GM18867 (cell line): ENCODE measurements around the gene TRIM58.
A peak's percentile ranks its signal among the peaks of the same experiment; 100 is the strongest.

ENCODE experiments used
- ATAC-seq: cut with Tn5 transposase; IDR thresholded peaks from one replicate; pipeline ENCODE4 v1.9.1; 2021; ENCODE audit warnings: mild to moderate bottlenecking, moderate library complexity; ENCODE audit not compliant: unreplicated experiment

Gene TRIM58

DNA sequence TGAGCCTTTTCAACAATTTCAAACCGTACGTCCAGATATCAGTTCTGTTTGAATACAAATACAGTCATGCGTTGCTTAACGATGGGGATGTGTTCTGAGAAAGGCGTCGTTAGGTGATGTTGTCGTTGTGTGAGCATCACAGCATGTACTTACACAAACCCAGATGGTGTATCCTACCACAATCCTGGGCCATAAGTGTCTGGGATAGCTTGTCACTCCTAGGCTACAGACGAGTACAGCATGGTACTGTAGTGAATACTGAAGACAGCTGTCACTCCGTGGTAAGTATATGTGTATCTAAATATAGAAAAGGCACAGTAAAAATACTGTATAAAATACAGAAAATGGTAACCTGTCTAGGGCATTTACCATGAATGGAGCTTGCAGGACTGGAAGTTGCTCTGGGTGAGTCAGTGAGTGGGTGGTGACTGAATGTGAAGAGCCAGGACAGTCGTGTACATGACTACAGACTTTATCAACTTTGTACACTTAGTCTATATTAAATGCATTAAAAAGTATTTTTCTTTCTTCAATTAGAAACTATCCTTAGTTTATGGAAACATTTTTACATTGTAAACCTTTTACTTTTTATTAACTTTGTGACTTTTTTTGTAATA, 27.9 kb downstream of the TRIM58 start:
- ATAC-seq, result no peak

DNA sequence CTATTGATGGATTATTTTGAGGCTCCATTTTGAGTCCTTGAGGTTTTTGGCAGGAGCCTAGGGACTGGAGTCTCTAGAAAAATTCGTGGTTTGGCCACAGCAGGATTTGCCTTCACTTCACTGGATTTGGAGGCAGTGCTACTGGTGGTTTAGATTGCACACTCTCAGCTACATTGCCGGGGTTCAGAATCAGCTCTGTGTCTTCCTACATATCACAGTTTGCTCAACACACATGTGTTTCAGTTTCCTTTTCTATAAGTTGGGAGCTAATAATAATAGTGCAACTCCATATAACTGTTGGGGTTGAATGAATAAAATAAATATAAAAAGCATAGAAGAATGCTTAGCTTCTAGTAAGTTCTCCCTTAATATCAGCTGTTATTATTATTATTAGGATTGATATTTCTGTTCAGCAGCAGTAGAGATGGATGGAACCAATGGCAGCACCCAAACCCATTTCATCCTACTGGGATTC, 38.2 kb downstream of the TRIM58 start, which contains the start of gene OR2W3:
Gene OR2W3, plus strand, starts transcription at position 425 of the 475 bp plus-strand sequence. Its CDS starts 0 bp downstream, at position 425.
- no peak for ATAC-seq

DNA sequence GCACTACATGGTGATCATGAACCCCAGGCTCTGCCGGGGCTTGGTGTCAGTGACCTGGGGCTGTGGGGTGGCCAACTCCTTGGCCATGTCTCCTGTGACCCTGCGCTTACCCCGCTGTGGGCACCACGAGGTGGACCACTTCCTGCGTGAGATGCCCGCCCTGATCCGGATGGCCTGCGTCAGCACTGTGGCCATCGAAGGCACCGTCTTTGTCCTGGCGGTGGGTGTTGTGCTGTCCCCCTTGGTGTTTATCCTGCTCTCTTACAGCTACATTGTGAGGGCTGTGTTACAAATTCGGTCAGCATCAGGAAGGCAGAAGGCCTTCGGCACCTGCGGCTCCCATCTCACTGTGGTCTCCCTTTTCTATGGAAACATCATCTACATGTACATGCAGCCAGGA, 39.0 kb downstream of the TRIM58 start:
- no peak for ATAC-seq

DNA sequence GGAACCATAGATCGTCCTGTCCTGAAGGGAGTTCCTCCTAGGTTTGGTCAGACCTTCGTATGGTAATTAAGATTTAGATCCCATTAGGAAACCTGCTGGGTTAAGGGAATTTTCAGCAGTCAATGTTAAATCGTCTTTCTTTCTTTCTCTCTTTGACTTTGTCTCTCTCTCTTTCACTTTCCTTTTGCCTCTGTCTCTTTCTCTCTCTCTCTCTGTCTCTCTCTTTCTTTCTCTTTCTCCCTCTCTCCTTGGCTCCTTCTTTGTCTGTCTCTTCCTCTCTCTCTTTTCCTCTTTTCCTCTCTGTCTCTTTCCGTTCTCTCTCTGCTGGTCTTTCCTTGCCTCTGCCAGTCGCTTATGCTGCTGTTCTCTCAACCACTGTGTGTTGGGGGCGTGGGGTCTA, 47.1 kb downstream of the TRIM58 start:
- ATAC-seq, result no peak

DNA sequence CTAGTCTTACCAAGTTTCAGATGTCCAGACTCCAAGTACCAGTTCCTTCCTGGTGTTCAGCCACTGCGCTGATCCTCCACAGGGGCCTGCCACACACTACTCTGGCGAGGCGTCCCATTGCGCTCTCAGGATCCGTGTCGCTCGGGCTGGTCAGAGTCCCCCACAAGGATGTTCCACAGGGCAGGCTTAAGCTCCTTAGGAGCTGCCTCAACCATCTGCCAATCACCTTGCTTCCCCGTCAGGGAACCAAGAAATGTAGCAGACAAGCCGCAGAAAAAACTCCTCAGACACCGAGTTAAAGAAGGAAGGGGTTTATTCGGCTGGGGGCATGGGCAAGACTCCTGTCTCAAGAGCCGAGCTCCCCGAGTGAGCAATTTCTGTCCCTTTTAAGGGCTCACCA, 48.2 kb downstream of the TRIM58 start:
- ATAC-seq, result no peak

DNA sequence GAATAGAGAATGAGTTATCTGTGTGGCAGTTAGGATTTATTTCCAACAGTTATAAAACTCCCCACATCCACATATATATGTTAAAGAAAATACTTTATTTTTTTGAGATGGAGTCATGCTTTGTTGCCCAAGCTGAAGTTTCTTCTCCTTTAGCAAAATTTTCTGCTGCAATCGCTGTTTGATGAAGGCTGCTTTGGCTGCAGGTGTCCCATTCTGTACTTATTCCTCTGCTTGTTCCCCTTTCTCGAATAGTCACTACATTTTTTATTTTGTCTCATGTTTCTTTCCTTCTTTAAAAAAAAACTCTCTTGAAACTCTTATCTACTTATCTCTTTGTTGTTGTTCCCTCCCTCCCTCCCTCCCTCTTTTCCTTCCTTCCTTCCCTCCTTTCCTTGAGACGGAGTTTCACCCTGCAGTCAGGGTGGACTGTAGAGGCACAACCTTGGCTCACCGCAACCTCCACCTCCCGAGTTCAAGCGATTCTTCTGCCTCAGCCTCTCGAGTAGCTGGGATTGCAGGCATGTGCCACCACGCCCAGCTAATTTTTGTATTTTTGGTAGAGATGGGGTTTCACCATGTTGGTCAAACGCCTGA, 49.0 kb downstream of the TRIM58 start:
- ATAC-seq, result no peak

DNA sequence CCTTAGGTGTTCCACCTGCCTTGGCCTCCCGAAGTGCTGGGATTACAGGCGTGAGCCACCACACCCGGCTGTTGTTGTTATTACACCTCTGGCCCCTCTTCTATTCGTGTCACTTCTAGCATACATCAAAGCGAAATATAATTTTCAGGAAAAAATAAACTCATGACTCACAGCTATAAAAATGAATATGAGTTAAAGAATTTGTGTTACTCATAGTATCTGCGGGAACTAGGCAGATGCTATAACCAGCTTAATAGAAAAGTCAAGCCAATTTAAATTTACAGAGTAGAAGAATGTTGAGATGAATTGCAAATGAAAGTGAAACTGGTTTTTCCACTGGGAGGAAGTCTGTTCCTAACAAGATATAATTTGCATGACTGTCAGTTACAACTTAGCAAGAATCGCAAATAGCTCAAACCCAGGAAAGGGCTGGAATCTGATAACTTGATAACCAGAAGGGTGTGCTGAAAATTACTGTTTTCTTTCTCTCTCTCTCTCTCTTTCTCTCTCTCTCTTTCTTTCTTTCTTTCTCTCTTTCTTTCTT, 49.6 kb downstream of the TRIM58 start:
- peak; percentile 55 for ATAC-seq

DNA sequence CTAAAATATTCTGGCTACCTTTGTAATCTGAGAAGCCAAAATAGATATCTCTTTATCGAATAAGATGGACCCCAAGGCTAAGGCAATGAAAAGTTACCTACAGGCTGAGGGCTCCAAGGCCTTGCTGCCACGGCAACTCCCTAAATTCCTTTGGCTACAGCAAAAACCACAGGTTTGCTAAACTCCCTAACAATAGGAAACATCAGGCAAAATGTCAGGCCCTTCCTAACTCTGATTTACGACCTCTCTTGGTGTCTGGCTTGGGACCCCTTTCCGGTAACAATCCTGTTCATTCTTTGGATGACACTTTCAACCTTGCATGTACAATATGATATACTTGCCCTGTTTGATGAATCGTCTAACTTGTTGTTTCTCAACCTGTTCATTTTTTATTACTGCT, 51.8 kb downstream of the TRIM58 start:
- no peak for ATAC-seq

DNA sequence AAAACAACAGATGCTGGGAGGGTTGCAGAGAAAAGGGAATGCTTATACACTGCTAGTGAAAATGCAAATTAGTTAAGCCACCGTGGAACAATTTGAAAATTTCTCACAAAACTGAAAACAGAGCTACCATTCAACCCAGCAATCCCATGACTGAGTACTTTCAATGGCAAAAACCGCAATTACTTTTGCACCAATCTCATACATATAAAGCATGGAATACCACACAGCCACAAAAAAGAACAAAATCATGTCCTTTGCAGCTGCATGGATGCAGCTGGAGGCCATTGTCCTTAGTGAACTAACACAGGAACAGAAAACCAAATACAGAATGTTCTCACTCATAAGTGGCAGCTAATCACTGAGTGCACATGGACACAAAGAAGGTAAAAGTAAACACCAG, 56.8 kb downstream of the TRIM58 start:
- no peak for ATAC-seq

DNA sequence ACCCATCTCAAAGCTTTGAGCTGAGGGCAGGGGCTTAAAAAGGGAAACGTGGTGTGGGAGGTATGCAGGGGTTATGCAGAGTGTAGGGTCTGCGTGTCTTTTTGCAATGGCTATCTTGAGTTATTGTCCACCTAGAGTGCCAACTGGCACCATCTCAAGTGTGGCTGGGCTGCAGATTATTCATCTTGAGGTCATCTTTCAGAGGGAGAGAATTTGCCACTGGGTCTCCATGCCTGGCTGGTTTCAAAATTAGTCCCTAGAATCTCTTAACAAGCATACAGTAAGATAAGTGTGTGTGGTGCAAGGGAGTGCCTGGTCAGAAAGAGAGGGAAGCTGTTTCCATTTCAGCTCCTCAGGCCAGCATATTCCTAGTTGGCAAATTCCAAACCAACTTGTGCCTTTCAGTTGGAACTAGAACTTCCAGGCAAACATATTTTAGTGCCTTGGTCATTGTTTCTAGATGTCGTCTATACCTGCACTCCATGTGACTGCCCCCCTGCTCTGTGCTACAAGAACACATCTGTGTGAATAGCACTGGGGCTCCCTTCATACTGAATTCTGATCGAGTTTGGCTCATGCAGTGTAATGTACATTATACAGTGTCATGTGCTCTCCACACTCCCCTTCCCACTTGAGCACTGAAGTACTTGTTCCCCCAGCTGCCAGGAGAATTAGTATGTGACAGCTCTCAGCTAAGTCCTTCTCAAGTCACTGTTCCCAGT, 58.1 kb downstream of the TRIM58 start:
- no peak for ATAC-seq

DNA sequence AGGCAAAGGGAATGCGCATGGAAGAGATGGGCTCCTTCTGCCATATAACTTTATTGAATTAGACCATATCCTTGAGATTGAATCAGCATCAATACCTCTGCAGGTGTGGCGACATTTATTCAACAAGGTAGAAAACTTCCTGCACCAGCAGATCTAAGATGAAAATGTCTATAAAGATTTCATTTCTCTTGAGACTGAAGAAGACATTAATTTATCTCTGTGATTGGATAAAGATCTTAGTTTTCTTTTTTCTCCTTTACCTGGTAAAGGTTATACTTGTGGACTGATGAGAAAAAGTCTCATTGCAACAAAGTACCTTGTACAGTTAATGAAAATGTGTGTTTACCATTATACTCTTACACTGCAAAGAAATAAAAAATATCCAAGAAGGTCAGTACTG, 63.0 kb downstream of the TRIM58 start, which contains the start of gene OR2T8:
Gene OR2T8, plus strand, starts transcription at position 301 of the 400 bp plus-strand sequence. CDS start 766 bp downstream, outside the sequence.
- ATAC-seq, result no peak

DNA sequence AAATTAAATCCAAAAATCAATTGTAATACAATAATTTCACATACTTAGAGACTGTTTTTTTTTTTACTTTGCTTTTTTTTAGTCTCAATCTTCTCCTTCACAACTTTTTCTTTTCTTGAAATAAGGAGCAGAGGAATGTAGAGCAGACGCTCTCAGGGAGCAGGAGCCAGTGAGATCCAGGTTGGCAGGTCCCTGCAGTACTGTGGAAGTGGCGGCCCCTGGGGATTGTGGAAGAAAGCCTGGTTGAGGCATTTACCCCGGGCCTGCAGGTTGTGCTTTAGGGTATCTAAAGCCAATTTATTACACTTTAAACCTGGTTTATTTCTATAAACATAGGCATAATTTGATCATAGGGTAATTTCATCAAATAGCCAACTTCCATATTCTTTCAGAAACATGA, 67.0 kb downstream of the TRIM58 start:
- no peak for ATAC-seq

DNA sequence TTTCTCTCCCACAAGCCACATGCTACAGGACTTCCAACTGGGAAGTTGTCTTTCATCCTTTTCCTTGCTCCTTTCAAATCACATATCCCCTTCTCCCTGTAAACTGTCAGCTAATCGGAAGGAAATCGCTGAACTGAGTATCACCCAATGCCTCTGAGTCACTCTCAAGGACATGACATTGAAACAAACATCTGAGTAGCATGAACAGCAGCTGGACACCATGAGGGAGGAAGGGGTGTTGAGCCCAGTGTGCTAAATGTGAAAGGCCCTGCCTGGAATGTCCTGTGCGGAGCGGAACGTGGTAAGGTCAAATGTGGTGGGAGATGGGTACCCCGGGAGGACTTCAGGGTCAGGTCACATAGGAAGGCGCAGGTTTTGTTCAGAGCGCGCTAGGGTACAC, 67.9 kb downstream of the TRIM58 start, which contains the start of gene OR2AJ1:
Gene OR2AJ1, plus strand, starts transcription at position 22 of the 400 bp plus-strand sequence. CDS start 8,880 bp downstream, outside the sequence.
- no peak for ATAC-seq
